H9 (cell line): ENCODE measurements around the gene ITPR1. TPM values are rescaled to one million over a fixed set of nuclear protein-coding genes. Genes with fewer than 3 reads are reported as not detected.

ENCODE experiments used
- DNase-seq: peaks from one replicate; pipeline ENCODE4 v3.0.0-alpha.2; 2017
- H2AFZ ChIP-seq: one replicate; pipeline ENCODE4 v1.6.1; 2013; ENCODE audit warnings: mild to moderate bottlenecking, low read length, control low read depth, moderate library complexity
- H2AK5ac ChIP-seq: 2 replicates; pipeline ENCODE4 v1.6.1; 2013; ENCODE audit warnings: low read length, control low read depth, mixed read lengths; ENCODE audit not compliant: insufficient read length
- H2BK120ac ChIP-seq: one replicate; pipeline ENCODE4 v1.6.1; 2013; ENCODE audit warnings: low read depth, mild to moderate bottlenecking, low read length, control low read depth, inconsistent platforms; ENCODE audit not compliant: poor library complexity, severe bottlenecking
- H2BK12ac ChIP-seq: 2 replicates; pipeline ENCODE4 v1.6.1; 2013; ENCODE audit warnings: low read length, control low read depth, mixed read lengths, low read depth; ENCODE audit not compliant: insufficient read length
- H2BK15ac ChIP-seq: 2 replicates; pipeline ENCODE4 v1.6.1; 2013; ENCODE audit warnings: low read depth, low read length, control low read depth
- H2BK20ac ChIP-seq: one replicate; pipeline ENCODE4 v1.6.1; 2013; ENCODE audit warnings: low read depth, mild to moderate bottlenecking, low read length, control low read depth, inconsistent platforms; ENCODE audit not compliant: poor library complexity, severe bottlenecking
- H2BK5ac ChIP-seq: 2 replicates; pipeline ENCODE4 v1.6.1; 2013; ENCODE audit warnings: low read length, control low read depth, mixed read lengths; ENCODE audit not compliant: insufficient read length
- H3K14ac ChIP-seq: 2 replicates; pipeline ENCODE4 v1.6.1; 2013; ENCODE audit warnings: low read length, control low read depth; ENCODE audit not compliant: insufficient read depth
- H3K18ac ChIP-seq: 2 replicates; pipeline ENCODE4 v1.6.1; 2013; ENCODE audit warnings: low read depth, mild to moderate bottlenecking, mixed read lengths, low read length, control low read depth; ENCODE audit not compliant: insufficient read length
- H3K23ac ChIP-seq: 2 replicates; pipeline ENCODE4 v1.6.1; 2013; ENCODE audit warnings: low read length, control low read depth, mixed read lengths, low read depth; ENCODE audit not compliant: insufficient read length
- H3K23me2 ChIP-seq: 2 replicates; pipeline ENCODE4 v1.6.1; 2013; ENCODE audit warnings: low read depth, mild to moderate bottlenecking, mixed read lengths, low read length, control low read depth; ENCODE audit not compliant: insufficient read length, poor library complexity, severe bottlenecking
- H3K27ac ChIP-seq: 2 replicates; pipeline ENCODE4 v1.5.1; 2013; ENCODE audit warnings: low read length, control low read depth, mixed read lengths, low read depth; ENCODE audit not compliant: insufficient read length
- H3K27me3 ChIP-seq: 2 replicates; pipeline ENCODE4 v1.6.1; 2013; ENCODE audit warnings: low read length, control low read depth, inconsistent platforms; ENCODE audit not compliant: insufficient read depth
- H3K4ac ChIP-seq: 2 replicates; pipeline ENCODE4 v1.6.1; 2013; ENCODE audit warnings: low read depth, mild to moderate bottlenecking, control low read depth, inconsistent platforms, low read length, moderate library complexity
- H3K4me1 ChIP-seq: 2 replicates; pipeline ENCODE4 v1.6.1; 2013; ENCODE audit warnings: low read length, control low read depth, inconsistent platforms; ENCODE audit not compliant: insufficient read depth
- H3K4me2 ChIP-seq: 2 replicates; pipeline ENCODE4 v1.6.1; 2013; ENCODE audit warnings: low read length, control low read depth, mixed read lengths; ENCODE audit not compliant: insufficient read length, insufficient read depth
- H3K56ac ChIP-seq: 2 replicates; pipeline ENCODE4 v1.6.1; 2013; ENCODE audit warnings: low read depth, mild to moderate bottlenecking, mixed read lengths, low read length, control low read depth; ENCODE audit not compliant: insufficient read length
- H3K79me1 ChIP-seq: 2 replicates; pipeline ENCODE4 v1.6.1; 2013; ENCODE audit warnings: low read depth, mild to moderate bottlenecking, moderate library complexity, low read length, control low read depth, inconsistent platforms; ENCODE audit not compliant: insufficient read depth, poor library complexity, severe bottlenecking
- H3K79me2 ChIP-seq: 2 replicates; pipeline ENCODE4 v1.6.1; 2013; ENCODE audit warnings: low read length, control low read depth, inconsistent platforms; ENCODE audit not compliant: insufficient read depth
- H3K9ac ChIP-seq: 2 replicates; pipeline ENCODE4 v1.6.1; 2013; ENCODE audit warnings: low read length, control low read depth, mixed read lengths; ENCODE audit not compliant: insufficient read length; ENCODE audit errors: extremely low read depth
- H3K9me3 ChIP-seq: one replicate; pipeline ENCODE4 v1.6.1; 2013; ENCODE audit warnings: low read depth, low read length, inconsistent platforms; ENCODE audit not compliant: control insufficient read depth
- H3T11ph ChIP-seq: one replicate; pipeline ENCODE4 v1.6.1; 2013; ENCODE audit warnings: mild to moderate bottlenecking, low read length, control low read depth, inconsistent platforms
- H4K20me1 ChIP-seq: one replicate; pipeline ENCODE4 v1.6.1; 2013; ENCODE audit not compliant: control insufficient read depth, insufficient read length, insufficient read depth
- H4K5ac ChIP-seq: 2 replicates; pipeline ENCODE4 v1.6.1; 2013; ENCODE audit warnings: low read depth, mild to moderate bottlenecking, mixed read lengths, low read length, control low read depth; ENCODE audit not compliant: insufficient read length
- H4K8ac ChIP-seq: replicated peaks from 2 replicates; pipeline ENCODE4 v1.6.1; 2013; ENCODE audit warnings: low read length, control low read depth, mixed read lengths, low read depth; ENCODE audit not compliant: insufficient read length
- H4K91ac ChIP-seq: 2 replicates; pipeline ENCODE4 v1.6.1; 2013; ENCODE audit warnings: low read depth, mild to moderate bottlenecking, moderate library complexity, mixed read lengths, low read length, control low read depth; ENCODE audit not compliant: insufficient read length
- H3K27ac Mint-ChIP-seq, 3 experiments: 2 replicates in 2 of 3; 3 replicates in 1 of 3; pipeline ENCODE4 v1.8.0; 2020 to 2021; ENCODE audit warnings: mixed read lengths in 3 of 3, mild to moderate bottlenecking in 1 of 3, moderate library complexity in 1 of 3
- H3K27me3 Mint-ChIP-seq: 2 replicates; pipeline ENCODE4 v1.8.0; 2021; ENCODE audit warnings: low read depth, mild to moderate bottlenecking, moderate library complexity, mixed read lengths
- H3K36me3 Mint-ChIP-seq, 3 experiments: 2 replicates in 2 of 3; 3 replicates in 1 of 3; pipeline ENCODE4 v1.8.0; 2020 to 2021; ENCODE audit warnings: low read depth in 3 of 3, mixed read lengths in 3 of 3; ENCODE audit not compliant: insufficient read depth in 1 of 3
- H3K4me1 Mint-ChIP-seq, 2 experiments: 2 replicates each; pipeline ENCODE4 v1.8.0; 2020; ENCODE audit warnings: mixed read lengths in 2 of 2
- H3K4me3 Mint-ChIP-seq, 2 experiments: 2 replicates in 1 of 2; 3 replicates in 1 of 2; pipeline ENCODE4 v1.8.0; 2020 to 2021; ENCODE audit warnings: mild to moderate bottlenecking in 2 of 2, mixed read lengths in 2 of 2, moderate library complexity in 1 of 2
- H3K9me3 Mint-ChIP-seq, 2 experiments: 2 replicates in 1 of 2; 3 replicates in 1 of 2; pipeline ENCODE4 v1.8.0; 2020; ENCODE audit warnings: mild to moderate bottlenecking in 2 of 2, mixed read lengths in 2 of 2, moderate library complexity in 1 of 2
- CTCF ChIP-seq: fragments of 200-600 bp; sonication (generic); conservative IDR thresholded peaks from 3 replicates; pipeline ENCODE4 v1.8.0; 2021; ENCODE audit warnings: antibody characterized with exemption, mild to moderate bottlenecking
- WGBS: extraction: QIAGEN DNeasy Blood & Tissue Kit; methylation state at CpG from one replicate; pipeline ENCODE4 v1.1.7; 2013; ENCODE audit warnings: missing lambda C conversion rate, low lambda C conversion rate, mixed read lengths; ENCODE audit not compliant: insufficient read length; ENCODE audit errors: extremely low coverage; 5-methylcytosine and 5-hydroxymethylcytosine counted together
- total RNA-seq: library from RNA; stranded (reverse); gene quantifications from 2 replicates; pipeline ENCODE4 v1.2.1, GENCODE V29; 2021

Gene ITPR1
- total RNA-seq, 1 experiment from 2014 or later = 4.2 TPM

- no peak overlapping the region for H3K23ac ChIP-seq
- no peak for DNase-seq
- no peaks in the 10 kb centered on the region for H3K79me2 ChIP-seq
- H3T11ph ChIP-seq = no peak overlapping the region
- no peak overlapping the region for H3K18ac ChIP-seq
- H4K8ac ChIP-seq = no peak overlapping the region
- H4K91ac ChIP-seq = no peak overlapping the region
- H3K23me2 ChIP-seq = no peaks in the 10 kb centered on the region
- no peaks in the 10 kb centered on the region for H3K27me3 ChIP-seq
- Mint-ChIP-seq H3K4me1 (peaks cover 8 to 9% of the 10 kb centered on the region in 2 experiments), H3K9me3 (peaks cover 16 to 17% of the 10 kb centered on the region in 2 experiments), H3K27me3 (peaks cover 1% of the 10 kb centered on the region; the same call in 1 of the 2 replicates), H3K4me3 (no peak overlapping the region), H3K27ac (no peak overlapping the region), H3K36me3 (peaks cover 20 to 25% (median 25%) of the 10 kb centered on the region in 3 experiments)
- no peak overlapping the region for H2AK5ac ChIP-seq
- H3K4me2 ChIP-seq = no peak overlapping the region
- H2BK20ac ChIP-seq = no peak overlapping the region
- no peak overlapping the region for H3K27ac ChIP-seq
- H2BK15ac ChIP-seq = no peak overlapping the region
- H4K20me1 ChIP-seq = no peaks in the 10 kb centered on the region
- H2BK5ac ChIP-seq = no peak overlapping the region
- no peak overlapping the region for H4K5ac ChIP-seq
- no peaks in the 10 kb centered on the region for H3K4me1 ChIP-seq
- WGBS = no CpG with 5 or more reads among the region's 7 CpGs
- H3K9ac ChIP-seq = no peak overlapping the region
- no peak overlapping the region for H3K14ac ChIP-seq
- no peaks in the 10 kb centered on the region for H3K9me3 ChIP-seq
- no peak overlapping the region for H2AFZ ChIP-seq
- no peak overlapping the region for H3K4ac ChIP-seq
- no peak overlapping the region for H2BK120ac ChIP-seq
- H2BK12ac ChIP-seq = no peak overlapping the region
- H3K56ac ChIP-seq = no peak overlapping the region
- H3K79me1 ChIP-seq = no peaks in the 10 kb centered on the region
- TF ChIP-seq CTCF = no peak
Observed at GRCh38 chr3:4816306-4816705, 323.2 kb downstream of the ITPR1 start.
